ENCODE results near the gene UBE2J1. TPM values are rescaled to one million over a fixed set of nuclear protein-coding genes. Genes with fewer than 3 reads are reported as not detected.

Gene UBE2J1
- total and polyA plus RNA-seq, 10 of the 15 experiments (the other 5 are each of a cell fraction or from before 2014, with no cell fraction given), result 48.7 to 131 (median 90.0) TPM

GRCh38 chr6:89400912-89401399 is 48.4 kb upstream of the UBE2J1 start:
- no peak overlapping the region for H3K27ac ChIP-seq (ENCODE audit: control insufficient read depth, insufficient read depth)
- H3K27me3 ChIP-seq (replicated peaks in 1 of 2; ENCODE audit: control insufficient read depth in 2 of 2, insufficient read depth in 2 of 2, low read length in 1 of 2), result no peaks in the 10 kb centered on the region
- RAD21 ChIA-PET (ENCODE audit: unreplicated experiment), result no interaction called here
- no peak overlapping the region for H2AFZ ChIP-seq (ENCODE audit: control insufficient read depth, low read depth, low read length)
- POLR2A ChIA-PET, result no interaction called here
- no peak overlapping the region for H3K4me3 ChIP-seq
- DNase-seq (ENCODE audit: low read depth, low spot score) (no peak), FAIRE-seq (no peak), ATAC-seq (peak; percentile 42)
- no peaks in the 10 kb centered on the region for H3K36me3 ChIP-seq (ENCODE audit: control insufficient read depth in 2 of 2, insufficient read depth in 2 of 2, low read length in 1 of 2)
- no peak overlapping the region for H3K4me2 ChIP-seq (ENCODE audit: control insufficient read depth, insufficient read depth)
- CTCF ChIA-PET, result interaction anchor here (1.2 kb wide), 1 partner anchor 29 kb away, joined by 4 read pairs; no protein-coding TSS in a partner anchor
- no peaks in the 10 kb centered on the region for H4K20me1 ChIP-seq (ENCODE audit: control insufficient read depth, insufficient read depth)
- BruUV-seq (replicated peaks), result no TSS peak
- 70% methylated on average over 6 of the region's 6 CpGs for WGBS (ENCODE audit: insufficient coverage, insufficient replicate concordance, low lambda C conversion rate, missing lambda C conversion rate)
- TF ChIP-seq MYC (IDR thresholded peaks at IDR 0.05; ENCODE audit: insufficient read depth, insufficient read length, insufficient replicate concordance, low read length, severe bottlenecking), result no peak
- no peak for TF ChIP-seq FOXK2 (IDR thresholded peaks at IDR 0.05)
- no peak for TF ChIP-seq HDAC2 (IDR thresholded peaks at IDR 0.05)
- TF ChIP-seq HDAC6 (IDR thresholded peaks at IDR 0.05; ENCODE audit: unreplicated experiment), result no peak
- no peak for TF ChIP-seq RCOR1 (conservative IDR thresholded peaks at IDR 0.05; ENCODE audit: low read depth, low read length)
- TF ChIP-seq POU2F2 (IDR thresholded peaks at IDR 0.05; ENCODE audit: borderline replicate concordance, low read depth, low read length), result no peak
- no peak for TF ChIP-seq ZBED1 (IDR thresholded peaks at IDR 0.05; ENCODE audit: borderline replicate concordance)
- no peak for TF ChIP-seq KAT2A (conservative IDR thresholded peaks at IDR 0.05; ENCODE audit: control insufficient read depth, low read depth, low read length)
- TF ChIP-seq EZH2 (IDR thresholded peaks at IDR 0.05; ENCODE audit: borderline replicate concordance, control insufficient read depth, low read depth, low read length), result no peak
- no peak for TF ChIP-seq TAF1 (IDR thresholded peaks at IDR 0.05; ENCODE audit: borderline replicate concordance, low read depth, low read length)
- no peak for TF ChIP-seq EGR1 (IDR thresholded peaks at IDR 0.05; ENCODE audit: borderline replicate concordance in 1 of 2, low read depth in 2 of 2, low read length in 2 of 2)
- TF ChIP-seq KLF5 (IDR thresholded peaks at IDR 0.05; ENCODE audit: partially characterized antibody), result no peak
- TF ChIP-seq ZBTB40 (IDR thresholded peaks at IDR 0.05; ENCODE audit: borderline replicate concordance), result no peak
- TF ChIP-seq SMC3 (IDR thresholded peaks at IDR 0.05; ENCODE audit: borderline replicate concordance, low read length), result no peak
- TF ChIP-seq CREM (IDR thresholded peaks at IDR 0.05; ENCODE audit: low read depth), result no peak
- TF ChIP-seq RUNX3 (IDR thresholded peaks at IDR 0.05; ENCODE audit: low read length), result no peak
- no peak for TF ChIP-seq MTA2 (IDR thresholded peaks at IDR 0.05; ENCODE audit: low read depth)
- TF ChIP-seq STAT1 (conservative IDR thresholded peaks at IDR 0.05), result no peak
- H3K9ac ChIP-seq (ENCODE audit: control insufficient read depth, insufficient read depth, low read length), result no peak overlapping the region
- no peaks in the 10 kb centered on the region for H3K9me3 ChIP-seq (replicated peaks; ENCODE audit: control insufficient read depth, insufficient read depth, low read length)
- peaks cover 8% of the 10 kb centered on the region for H3K4me1 ChIP-seq (ENCODE audit: control insufficient read depth, insufficient read depth, low read length)
- SMC1A ChIA-PET (ENCODE audit: uncharacterized antibody, unreplicated experiment), result interaction anchor here (0.7 to 1.0 kb wide), 3 partner anchors 13 to 29 kb away, joined by 3 to 4 read pairs (median 3); no protein-coding TSS in a partner anchor
- in situ Hi-C loops (cut with MboI), result no loop called here
- H3K79me2 ChIP-seq (ENCODE audit: control insufficient read depth, insufficient read depth, low read length), result peaks cover 32% of the 10 kb centered on the region
- intact Hi-C loops (cut with micrococcal nuclease; ENCODE audit: unreplicated experiment), result no loop called here
